ENCODE measurements around the gene PPARA.
A peak's percentile ranks its signal among the peaks of the same experiment; 100 is the strongest.

GRCh38 chr22:46122511-46122971, 27.8 kb upstream of the PPARA start:
- TF ChIP-seq CTCF (IDR thresholded peaks at IDR 0.05) (peak; percentile 92 to 99 (median 95)), POLR2A (IDR thresholded peaks at IDR 0.05) (no peak)
